ENCODE measurements around the gene ANKRD37. TPM values are rescaled to one million over a fixed set of nuclear protein-coding genes. Genes with fewer than 3 reads are reported as not detected.

Gene ANKRD37
- total and polyA plus RNA-seq, 7 donors = 8.9 to 28.8 (median 12.2) TPM

DNA sequence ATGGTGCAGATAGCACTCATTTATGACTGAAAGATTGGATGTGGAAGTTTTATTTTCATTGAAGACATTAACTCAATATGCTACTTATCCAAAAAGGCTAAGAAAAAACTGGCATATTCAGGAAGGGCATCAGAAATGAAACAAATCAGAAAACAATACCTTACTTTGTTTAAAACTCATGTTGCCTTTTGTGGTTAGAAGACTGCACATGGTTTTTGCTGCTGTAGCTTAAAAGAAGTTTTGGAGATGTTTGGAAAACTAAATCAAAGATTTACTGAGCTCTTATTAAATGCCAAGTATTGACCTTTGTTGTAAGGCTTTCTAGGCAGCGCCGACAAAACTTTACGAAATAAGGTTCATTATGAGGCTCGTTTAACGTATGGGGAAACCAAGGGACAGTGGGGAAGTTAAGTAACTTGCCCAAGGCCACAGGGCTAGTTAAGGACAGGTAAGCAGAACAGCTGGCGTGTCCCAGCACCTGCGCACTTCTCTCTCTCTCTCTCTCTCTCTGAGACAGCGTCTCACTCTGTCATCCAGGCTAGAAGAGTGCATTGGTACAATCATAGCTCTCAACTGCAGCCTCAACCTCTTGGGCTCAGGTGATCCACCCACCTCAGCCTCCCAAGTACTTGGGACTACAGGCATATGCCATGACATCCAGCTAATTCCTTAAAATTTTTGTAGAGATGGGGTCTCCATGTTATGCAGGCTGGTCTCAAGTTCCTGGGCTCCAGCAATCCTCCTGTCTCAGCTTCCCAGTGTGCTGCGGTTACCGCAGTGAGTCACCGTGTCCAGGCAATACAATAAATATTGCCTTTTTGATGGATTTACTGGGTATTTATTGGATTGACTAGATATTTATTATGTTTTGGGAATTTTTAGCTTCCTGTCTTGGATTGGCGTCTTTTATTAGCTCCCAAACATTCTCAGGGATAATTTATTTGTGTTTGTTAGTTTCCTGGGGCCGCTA is 17.0 kb upstream of the ANKRD37 start:
- DNase-seq = no peak
- Histone ChIP-seq H3K4me1 (peaks cover 0 to 3% (median 0%) of the 10 kb centered on the region in 4 donors), H3K9me3 (no peaks in the 10 kb centered on the region), H3K27me3 (no peaks in the 10 kb centered on the region), H3K36me3 (no peaks in the 10 kb centered on the region), H3K27ac (no peak overlapping the region), H3K4me3 (no peak overlapping the region)
- TF ChIP-seq, protein P1, sequence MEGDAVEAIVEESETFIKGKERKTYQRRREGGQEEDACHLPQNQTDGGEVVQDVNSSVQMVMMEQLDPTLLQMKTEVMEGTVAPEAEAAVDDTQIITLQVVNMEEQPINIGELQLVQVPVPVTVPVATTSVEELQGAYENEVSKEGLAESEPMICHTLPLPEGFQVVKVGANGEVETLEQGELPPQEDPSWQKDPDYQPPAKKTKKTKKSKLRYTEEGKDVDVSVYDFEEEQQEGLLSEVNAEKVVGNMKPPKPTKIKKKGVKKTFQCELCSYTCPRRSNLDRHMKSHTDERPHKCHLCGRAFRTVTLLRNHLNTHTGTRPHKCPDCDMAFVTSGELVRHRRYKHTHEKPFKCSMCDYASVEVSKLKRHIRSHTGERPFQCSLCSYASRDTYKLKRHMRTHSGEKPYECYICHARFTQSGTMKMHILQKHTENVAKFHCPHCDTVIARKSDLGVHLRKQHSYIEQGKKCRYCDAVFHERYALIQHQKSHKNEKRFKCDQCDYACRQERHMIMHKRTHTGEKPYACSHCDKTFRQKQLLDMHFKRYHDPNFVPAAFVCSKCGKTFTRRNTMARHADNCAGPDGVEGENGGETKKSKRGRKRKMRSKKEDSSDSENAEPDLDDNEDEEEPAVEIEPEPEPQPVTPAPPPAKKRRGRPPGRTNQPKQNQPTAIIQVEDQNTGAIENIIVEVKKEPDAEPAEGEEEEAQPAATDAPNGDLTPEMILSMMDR (IDR thresholded peaks at IDR 0.05) = no peak
- TF ChIP-seq EP300 (IDR thresholded peaks at IDR 0.05) = no peak
- no peak for TF ChIP-seq POLR2A (IDR thresholded peaks at IDR 0.05)
- no peak for TF ChIP-seq POLR2AphosphoS5 (IDR thresholded peaks at IDR 0.05)
- intact Hi-C loops (cut with DNase I) = no loop called here
- WGBS, 2 donors = 95 to 96% methylated on average over 13 of the region's 13 CpGs

DNA sequence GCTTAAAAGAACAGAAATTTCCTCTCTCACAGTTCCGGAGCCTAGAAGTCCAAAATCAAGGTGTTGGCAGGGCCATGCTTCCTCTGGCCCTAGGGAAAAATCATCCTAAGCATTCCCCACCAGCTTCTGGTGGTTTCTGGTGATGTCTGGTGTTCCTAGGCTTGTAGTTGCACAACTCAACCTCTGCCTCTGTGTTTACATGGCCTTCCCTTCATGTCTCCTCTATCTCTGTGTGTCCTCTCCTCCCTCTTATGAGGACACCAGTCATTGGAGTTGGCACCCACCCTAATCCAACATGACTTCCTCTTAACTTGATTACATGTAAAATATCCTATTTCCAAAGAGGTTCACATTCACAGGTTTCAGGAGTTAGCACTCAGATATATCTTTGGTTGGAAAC is 16.3 kb upstream of the ANKRD37 start:
- DNase-seq = no peak
- no peaks in the 10 kb centered on the region for H3K36me3 ChIP-seq
- intact Hi-C loops (cut with DNase I) = no loop called here
- H3K4me1 ChIP-seq = peaks cover 0 to 9% (median 0%) of the 10 kb centered on the region in 4 donors
- H3K9me3 ChIP-seq = no peaks in the 10 kb centered on the region
- H3K27ac ChIP-seq = no peak overlapping the region
- no peak overlapping the region for H3K4me3 ChIP-seq
- no peak for TF ChIP-seq EP300 (IDR thresholded peaks at IDR 0.05)
- TF ChIP-seq, protein P1 (IDR thresholded peaks at IDR 0.05) = no peak
- no peak for TF ChIP-seq POLR2AphosphoS5 (IDR thresholded peaks at IDR 0.05)
- no peak for TF ChIP-seq POLR2A (IDR thresholded peaks at IDR 0.05)
- 92 to 93% methylated on average over 1 of the region's 1 CpG for WGBS, 2 donors
- H3K27me3 ChIP-seq = no peaks in the 10 kb centered on the region

DNA sequence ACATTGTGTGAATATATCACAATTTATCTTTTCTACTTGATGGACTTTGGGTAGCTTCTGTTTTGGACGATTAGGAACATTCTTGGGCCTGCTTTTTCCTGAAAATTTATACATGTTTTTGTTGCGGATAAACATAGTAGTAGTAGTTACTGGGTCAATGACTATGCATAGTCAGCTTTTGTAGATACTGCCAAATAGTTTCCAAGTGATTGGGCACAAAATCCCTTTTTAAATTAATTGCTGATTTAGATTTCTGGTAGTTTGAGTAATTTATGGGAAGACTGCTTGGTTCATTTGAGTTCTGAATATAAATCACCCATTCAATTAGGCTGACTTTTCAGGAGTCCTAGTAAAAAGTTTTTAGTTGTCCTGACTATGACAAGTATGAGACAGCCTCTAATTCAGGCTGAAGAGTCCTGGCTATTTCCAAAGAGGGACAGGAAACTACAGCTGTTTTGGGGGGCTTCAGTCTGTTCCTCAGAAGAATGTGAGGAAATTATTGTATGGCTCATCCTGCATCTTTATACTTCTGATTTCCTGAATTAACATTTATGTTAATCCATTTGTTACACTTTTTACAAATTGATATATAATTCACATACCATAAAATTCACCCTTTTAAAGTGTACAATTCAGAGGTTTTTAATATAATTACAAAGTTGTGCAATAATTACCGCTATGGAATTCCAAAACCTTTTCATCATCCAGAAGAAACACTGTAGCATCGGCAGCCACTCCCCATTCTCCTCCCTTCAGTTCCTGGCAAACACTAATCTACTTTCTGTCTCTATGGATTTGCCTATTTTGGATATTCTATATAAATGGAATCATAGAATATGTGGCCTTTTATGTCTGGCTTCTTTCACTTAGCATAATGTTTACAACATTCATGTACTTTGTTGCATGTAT is 15.1 kb upstream of the ANKRD37 start:
- Histone ChIP-seq H3K4me3 (no peak overlapping the region), H3K36me3 (no peaks in the 10 kb centered on the region), H3K27me3 (no peaks in the 10 kb centered on the region), H3K4me1 (peaks cover 0 to 9% (median 0%) of the 10 kb centered on the region in 4 donors), H3K27ac (no peak overlapping the region), H3K9me3 (no peaks in the 10 kb centered on the region)
- TF ChIP-seq POLR2AphosphoS5 (IDR thresholded peaks at IDR 0.05) (no peak), POLR2A (IDR thresholded peaks at IDR 0.05) (no peak), EP300 (IDR thresholded peaks at IDR 0.05) (no peak)
- TF ChIP-seq, protein P1 (IDR thresholded peaks at IDR 0.05) = no peak
- intact Hi-C loops (cut with DNase I) = no loop called here
- DNase-seq = no peak
- WGBS, 2 donors = 59 to 64% methylated on average over 4 of the region's 4 CpGs

DNA sequence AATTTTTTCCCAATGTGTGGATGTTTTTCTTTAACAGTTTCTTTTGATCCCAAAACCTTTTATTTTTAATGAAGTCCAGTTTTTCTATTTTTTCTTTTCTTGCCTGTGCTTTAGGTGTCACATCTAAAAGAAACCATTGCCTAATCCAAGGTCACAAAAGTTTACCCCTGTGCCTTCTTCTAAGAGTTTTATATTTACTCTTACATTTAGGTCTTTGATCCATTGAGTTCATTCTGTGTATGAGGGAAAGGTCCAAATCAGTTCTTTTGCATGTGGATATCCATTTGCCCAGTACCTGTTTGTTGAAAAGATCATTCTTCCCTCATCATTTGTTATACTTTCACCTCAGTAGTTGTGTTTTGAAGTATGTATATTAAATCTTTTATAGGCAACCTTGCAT is 13.9 kb upstream of the ANKRD37 start:
- DNase-seq = no peak
- H3K27me3 ChIP-seq = no peaks in the 10 kb centered on the region
- intact Hi-C loops (cut with DNase I) = no loop called here
- no peaks in the 10 kb centered on the region for H3K36me3 ChIP-seq
- H3K4me3 ChIP-seq = no peak overlapping the region
- no peaks in the 10 kb centered on the region for H3K9me3 ChIP-seq
- H3K4me1 ChIP-seq = peaks cover 0 to 9% (median 0%) of the 10 kb centered on the region in 4 donors
- TF ChIP-seq, protein P1 (IDR thresholded peaks at IDR 0.05) = no peak
- TF ChIP-seq POLR2AphosphoS5 (IDR thresholded peaks at IDR 0.05) (no peak), POLR2A (IDR thresholded peaks at IDR 0.05) (no peak), EP300 (IDR thresholded peaks at IDR 0.05) (no peak)
- no peak overlapping the region for H3K27ac ChIP-seq
